K562 (cell line): ENCODE results near the gene MYL11. TPM values are rescaled to one million over a fixed set of nuclear protein-coding genes. Genes with fewer than 3 reads are reported as not detected.

Experiments
- ARNT ChIP-seq, 2 experiments: fragments of 450-650 bp; IDR thresholded peaks; 2 replicates each; pipeline ENCODE4 v1.6.1; 2016; ENCODE audit warnings: mild to moderate bottlenecking in 1 of 2
- CHCHD3 ChIP-seq: fragments of 250-450 bp; sonication (Bioruptor Pico); IDR thresholded peaks from 2 replicates; pipeline ENCODE4 v2.1.2; 2022; ENCODE audit warnings: mild to moderate bottlenecking
- E2F3 ChIP-seq: fragments of 250-450 bp; sonication (Bioruptor Pico); IDR thresholded peaks from 2 replicates; pipeline ENCODE4 v1.4.0; 2020; ENCODE audit warnings: mild to moderate bottlenecking
- ETS2 ChIP-seq: IDR thresholded peaks from 2 replicates; pipeline ENCODE4 v1.6.1; 2016; ENCODE audit warnings: borderline replicate concordance, missing genetic modification characterization, mild to moderate bottlenecking, moderate library complexity, missing compliant biosample characterization; ENCODE audit not compliant: poor library complexity, severe bottlenecking
- HMG20A ChIP-seq: fragments of 450-650 bp; formaldehyde crosslinking; conservative IDR thresholded peaks from 2 replicates; pipeline ENCODE4 v1.4.0; 2020; ENCODE audit warnings: mild to moderate bottlenecking, mixed read lengths
- MAFG ChIP-seq: fragments of 450-650 bp; conservative IDR thresholded peaks from 2 replicates; pipeline ENCODE4 v1.6.1; 2016; ENCODE audit warnings: missing genetic modification characterization, missing compliant biosample characterization
- MYBL2 ChIP-seq, 2 experiments: fragments of 450-650 bp in 1 of 2; sonication (generic) in 1 of 2; formaldehyde crosslinking in 1 of 2; IDR thresholded peaks; 2 replicates each; pipeline versions ENCODE4 v1.6.1 to v1.8.1; 2017 to 2022; ENCODE audit warnings: borderline replicate concordance in 1 of 2, inconsistent platforms in 1 of 2, low read depth in 1 of 2, mild to moderate bottlenecking in 1 of 2, missing genetic modification reagents in 1 of 2, moderate library complexity in 1 of 2
- NRF1 ChIP-seq, 2 experiments: fragments of 450-650 bp; IDR thresholded peaks in 1 of 2; conservative IDR thresholded peaks in 1 of 2; 2 replicates each; pipeline ENCODE4 v1.6.1; 2014; ENCODE audit warnings: mild to moderate bottlenecking in 2 of 2
- PPARD ChIP-seq: fragments of 250-450 bp; sonication (Bioruptor Pico); IDR thresholded peaks from 2 replicates; pipeline ENCODE4 v1.8.0; 2022; ENCODE audit warnings: inconsistent platforms, mild to moderate bottlenecking, moderate library complexity
- PTRF ChIP-seq: fragments of 450-650 bp; IDR thresholded peaks from 2 replicates; pipeline ENCODE4 v1.6.1; 2016; ENCODE audit warnings: mild to moderate bottlenecking, missing genetic modification characterization, missing compliant biosample characterization
- RBM34 ChIP-seq: fragments of 200-400 bp; formaldehyde crosslinking; IDR thresholded peaks from 2 replicates; pipeline ENCODE4 v1.6.1; 2018; ENCODE audit warnings: low read length, borderline replicate concordance; ENCODE audit not compliant: insufficient read depth
- SMAD4 ChIP-seq: fragments of 250-450 bp; sonication (Bioruptor Pico); conservative IDR thresholded peaks from 2 replicates; pipeline ENCODE4 v1.8.0; 2021; ENCODE audit warnings: inconsistent platforms, mild to moderate bottlenecking, moderate library complexity
- SNAPC5 ChIP-seq: fragments of 250-450 bp; sonication (Bioruptor Pico); IDR thresholded peaks from 2 replicates; pipeline ENCODE4 v1.8.0; 2021; ENCODE audit warnings: moderate library complexity, mild to moderate bottlenecking, inconsistent platforms
- SP2 ChIP-seq: IDR thresholded peaks from 2 replicates; pipeline ENCODE4 v1.6.1; 2011; ENCODE audit warnings: mild to moderate bottlenecking, low read depth, low read length, moderate library complexity; ENCODE audit not compliant: poor library complexity, severe bottlenecking; ENCODE audit errors: extremely low read depth
- SRSF9 ChIP-seq: fragments of 200-400 bp; formaldehyde crosslinking; IDR thresholded peaks from 2 replicates; pipeline ENCODE4 v1.6.1; 2017; ENCODE audit warnings: low read depth, low read length, borderline replicate concordance
- TEAD2 ChIP-seq: fragments of 450-650 bp; IDR thresholded peaks from 2 replicates; pipeline ENCODE4 v1.6.1; 2016; ENCODE audit warnings: missing genetic modification characterization, control low read depth, missing compliant biosample characterization
- ZNF507 ChIP-seq: conservative IDR thresholded peaks from 2 replicates; pipeline ENCODE4 v1.6.1; 2017; ENCODE audit warnings: missing genetic modification characterization, missing compliant biosample characterization
- ZNF699 ChIP-seq: fragments of 250-450 bp; sonication (Bioruptor Pico); IDR thresholded peaks from 2 replicates; pipeline ENCODE4 v1.8.0; 2021; ENCODE audit warnings: mild to moderate bottlenecking, moderate library complexity; ENCODE audit not compliant: insufficient replicate concordance
- ZNF785 ChIP-seq: fragments of 250-450 bp; sonication (Bioruptor Pico); IDR thresholded peaks from 2 replicates; pipeline ENCODE4 v1.4.0; 2020; ENCODE audit warnings: mild to moderate bottlenecking
- ZSCAN29 ChIP-seq: fragments of 450-650 bp; IDR thresholded peaks from 2 replicates; pipeline ENCODE4 v1.6.1; 2017
- polyA plus RNA-seq, 8 experiments: library from polyadenylated mRNA; depleted of rRNA in 4 of 8; stranded (reverse) in 5 of 8; unstranded in 3 of 8; fragments of >200 nt; fragmentation: Nextera tagmentation in 2 of 8; fragmentation: Illumina TruSeq in 1 of 8; extraction: Ambion mirVana in 2 of 8; extraction: Trizol in 1 of 8; gene quantifications; 2 replicates each; pipeline versions ENCODE4 v1.2.1 to v1.2.3, GENCODE V29; 2011 to 2014; ENCODE audit warnings: inconsistent platforms in 1 of 8, missing spikeins in 1 of 8
- total RNA-seq, 7 experiments: library from RNA; depleted of rRNA in 6 of 7; stranded (reverse); fragments of >200 nt in 6 of 7; fragmentation: Illumina TruSeq in 2 of 7; extraction: Trizol in 2 of 7; gene quantifications; 2 replicates each; pipeline versions ENCODE4 v1.2.1 to v1.2.3, GENCODE V29; 2011 to 2021; ENCODE audit warnings: low replicate concordance in 1 of 7
- TF ChIP-seq, protein P1 (sequence below), 2 experiments: fragments of 450-650 bp; IDR thresholded peaks; 2 replicates each; pipeline ENCODE4 v1.6.1; 2018; ENCODE audit warnings: mild to moderate bottlenecking in 2 of 2, low read depth in 1 of 2; ENCODE audit not compliant: partially characterized antibody in 2 of 2
- TF ChIP-seq, protein P2 (sequence below): sonication (generic); formaldehyde crosslinking; IDR thresholded peaks from 2 replicates; pipeline ENCODE4 v1.8.0; 2022; ENCODE audit warnings: mild to moderate bottlenecking, missing genetic modification reagents

MYL11 gene
- total and polyA plus RNA-seq, 9 of the 15 experiments (the other 6 are each of a cell fraction or from before 2014, with no cell fraction given), result 0.31 to 1.5 (median 0.73) TPM; not detected in 4

DNA sequence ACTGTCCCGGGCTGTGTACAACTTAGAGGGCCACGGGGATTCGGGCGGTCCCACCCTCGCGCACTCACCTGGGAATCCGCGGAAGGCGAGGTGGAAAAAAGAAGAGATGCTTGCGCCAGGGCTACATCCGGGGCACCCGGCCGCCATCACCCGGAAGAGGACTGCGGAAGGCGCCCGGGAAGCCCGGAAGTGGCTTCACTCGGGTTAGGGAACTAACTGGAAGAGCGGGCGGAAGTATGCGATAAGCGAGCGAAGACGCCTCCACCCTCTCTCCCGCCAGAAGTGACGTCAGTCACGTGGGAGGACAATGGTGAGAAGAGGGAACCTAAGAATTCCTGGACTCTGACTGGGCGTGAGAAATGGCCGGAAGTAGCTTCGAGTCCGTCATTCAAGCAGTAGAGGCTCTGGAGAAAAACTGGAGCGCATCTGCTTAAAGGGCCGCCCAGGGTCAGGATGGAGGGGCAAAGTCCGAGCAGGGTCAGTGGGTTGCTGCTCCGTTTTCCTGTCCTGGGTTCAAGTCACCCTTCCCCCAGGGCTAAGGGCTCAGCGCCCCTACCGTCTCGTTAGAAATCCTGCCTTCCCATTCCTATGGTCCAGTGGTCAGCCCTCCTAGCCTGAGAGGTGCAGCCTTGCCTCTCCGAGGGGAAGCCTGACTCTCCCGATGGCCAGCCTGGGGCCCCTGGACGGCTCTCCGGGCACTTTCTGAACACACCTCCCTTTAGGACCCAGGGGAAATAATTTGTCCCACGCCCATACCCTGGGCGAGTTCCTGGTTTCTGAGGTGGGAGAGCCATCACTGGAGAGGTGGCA is 19.3 kb upstream of the MYL11 start, which contains the start of gene CD2BP2 (continued):
- TF ChIP-seq PTRF (tag), result no peak
- no peak for TF ChIP-seq ZNF699 (CRISPR knock-in tag)
- TF ChIP-seq SRSF9, result no peak
- TF ChIP-seq ETS2, result no peak
- no peak for TF ChIP-seq MAFG (tag)
- no peak for TF ChIP-seq TEAD2 (tag)
- TF ChIP-seq SP2, result no peak
- TF ChIP-seq, protein P1, sequence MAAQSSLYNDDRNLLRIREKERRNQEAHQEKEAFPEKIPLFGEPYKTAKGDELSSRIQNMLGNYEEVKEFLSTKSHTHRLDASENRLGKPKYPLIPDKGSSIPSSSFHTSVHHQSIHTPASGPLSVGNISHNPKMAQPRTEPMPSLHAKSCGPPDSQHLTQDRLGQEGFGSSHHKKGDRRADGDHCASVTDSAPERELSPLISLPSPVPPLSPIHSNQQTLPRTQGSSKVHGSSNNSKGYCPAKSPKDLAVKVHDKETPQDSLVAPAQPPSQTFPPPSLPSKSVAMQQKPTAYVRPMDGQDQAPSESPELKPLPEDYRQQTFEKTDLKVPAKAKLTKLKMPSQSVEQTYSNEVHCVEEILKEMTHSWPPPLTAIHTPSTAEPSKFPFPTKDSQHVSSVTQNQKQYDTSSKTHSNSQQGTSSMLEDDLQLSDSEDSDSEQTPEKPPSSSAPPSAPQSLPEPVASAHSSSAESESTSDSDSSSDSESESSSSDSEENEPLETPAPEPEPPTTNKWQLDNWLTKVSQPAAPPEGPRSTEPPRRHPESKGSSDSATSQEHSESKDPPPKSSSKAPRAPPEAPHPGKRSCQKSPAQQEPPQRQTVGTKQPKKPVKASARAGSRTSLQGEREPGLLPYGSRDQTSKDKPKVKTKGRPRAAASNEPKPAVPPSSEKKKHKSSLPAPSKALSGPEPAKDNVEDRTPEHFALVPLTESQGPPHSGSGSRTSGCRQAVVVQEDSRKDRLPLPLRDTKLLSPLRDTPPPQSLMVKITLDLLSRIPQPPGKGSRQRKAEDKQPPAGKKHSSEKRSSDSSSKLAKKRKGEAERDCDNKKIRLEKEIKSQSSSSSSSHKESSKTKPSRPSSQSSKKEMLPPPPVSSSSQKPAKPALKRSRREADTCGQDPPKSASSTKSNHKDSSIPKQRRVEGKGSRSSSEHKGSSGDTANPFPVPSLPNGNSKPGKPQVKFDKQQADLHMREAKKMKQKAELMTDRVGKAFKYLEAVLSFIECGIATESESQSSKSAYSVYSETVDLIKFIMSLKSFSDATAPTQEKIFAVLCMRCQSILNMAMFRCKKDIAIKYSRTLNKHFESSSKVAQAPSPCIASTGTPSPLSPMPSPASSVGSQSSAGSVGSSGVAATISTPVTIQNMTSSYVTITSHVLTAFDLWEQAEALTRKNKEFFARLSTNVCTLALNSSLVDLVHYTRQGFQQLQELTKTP (IDR thresholded peaks at IDR 0.05; ENCODE audit: low read depth in 1 of 2, partially characterized antibody in 2 of 2), result peak in 1 of 2 experiments; percentile 42
- TF ChIP-seq ARNT (IDR thresholded peaks at IDR 0.05), result 0 out of 4 replicates have a peak, but pooled peaks of 1 of the 2 experiments have one; percentile 53
- no peak for TF ChIP-seq PPARD (CRISPR knock-in tag)
- TF ChIP-seq NRF1 (conservative IDR thresholded peaks at IDR 0.05 in 1 of 2, IDR thresholded peaks at IDR 0.05 in 1 of 2), result peak; percentile 57 to 58; a peak in 3 of 4 replicates
- no peak for TF ChIP-seq ZNF507 (tag)
- TF ChIP-seq MYBL2 (IDR thresholded peaks at IDR 0.05; ENCODE audit: low read depth), result no peak
- no peak for TF ChIP-seq MYBL2 (CRISPR knock-in tag; IDR thresholded peaks at IDR 0.05; ENCODE audit: borderline replicate concordance)
- TF ChIP-seq HMG20A (CRISPR knock-in tag), result no peak
- TF ChIP-seq ZNF785 (CRISPR knock-in tag), result no peak
- TF ChIP-seq CHCHD3 (CRISPR knock-in tag), result no peak
- no peak for TF ChIP-seq RBM34
- TF ChIP-seq, protein P2, sequence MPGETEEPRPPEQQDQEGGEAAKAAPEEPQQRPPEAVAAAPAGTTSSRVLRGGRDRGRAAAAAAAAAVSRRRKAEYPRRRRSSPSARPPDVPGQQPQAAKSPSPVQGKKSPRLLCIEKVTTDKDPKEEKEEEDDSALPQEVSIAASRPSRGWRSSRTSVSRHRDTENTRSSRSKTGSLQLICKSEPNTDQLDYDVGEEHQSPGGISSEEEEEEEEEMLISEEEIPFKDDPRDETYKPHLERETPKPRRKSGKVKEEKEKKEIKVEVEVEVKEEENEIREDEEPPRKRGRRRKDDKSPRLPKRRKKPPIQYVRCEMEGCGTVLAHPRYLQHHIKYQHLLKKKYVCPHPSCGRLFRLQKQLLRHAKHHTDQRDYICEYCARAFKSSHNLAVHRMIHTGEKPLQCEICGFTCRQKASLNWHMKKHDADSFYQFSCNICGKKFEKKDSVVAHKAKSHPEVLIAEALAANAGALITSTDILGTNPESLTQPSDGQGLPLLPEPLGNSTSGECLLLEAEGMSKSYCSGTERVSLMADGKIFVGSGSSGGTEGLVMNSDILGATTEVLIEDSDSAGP (CRISPR knock-in tag), result peak; percentile 72
- no peak for TF ChIP-seq SNAPC5 (CRISPR knock-in tag)
- no peak for TF ChIP-seq ZSCAN29
- TF ChIP-seq E2F3 (CRISPR knock-in tag), result 0 out of 2 replicates have a peak, but pooled peaks have one; percentile 71
- no peak; the same call in 1 of the 2 replicates for TF ChIP-seq SMAD4
